HL-60/S4 treated with retinoic acid at 250 ng/mL for 4 days and 3 days (cell line): ENCODE results near the gene TMOD1.
"Not testable (repeated sequence)": the region's sequence is repeated elsewhere in the genome, so short reads cannot be mapped to it uniquely, and the experiment has no call there.

Experiments used
- in situ Hi-C: fragments of 300-500 bp; cut with MboI; formaldehyde crosslinking; loops from 2 replicates; pipeline ENCODE4 v1.7.0; 2022; ENCODE audit warnings: low sequenced_read_pairs

The TMOD1 gene

GRCh38 chr9:97563458-97564135, 62.1 kb downstream of the TMOD1 start:
- in situ Hi-C loops = no loop called here

DNA sequence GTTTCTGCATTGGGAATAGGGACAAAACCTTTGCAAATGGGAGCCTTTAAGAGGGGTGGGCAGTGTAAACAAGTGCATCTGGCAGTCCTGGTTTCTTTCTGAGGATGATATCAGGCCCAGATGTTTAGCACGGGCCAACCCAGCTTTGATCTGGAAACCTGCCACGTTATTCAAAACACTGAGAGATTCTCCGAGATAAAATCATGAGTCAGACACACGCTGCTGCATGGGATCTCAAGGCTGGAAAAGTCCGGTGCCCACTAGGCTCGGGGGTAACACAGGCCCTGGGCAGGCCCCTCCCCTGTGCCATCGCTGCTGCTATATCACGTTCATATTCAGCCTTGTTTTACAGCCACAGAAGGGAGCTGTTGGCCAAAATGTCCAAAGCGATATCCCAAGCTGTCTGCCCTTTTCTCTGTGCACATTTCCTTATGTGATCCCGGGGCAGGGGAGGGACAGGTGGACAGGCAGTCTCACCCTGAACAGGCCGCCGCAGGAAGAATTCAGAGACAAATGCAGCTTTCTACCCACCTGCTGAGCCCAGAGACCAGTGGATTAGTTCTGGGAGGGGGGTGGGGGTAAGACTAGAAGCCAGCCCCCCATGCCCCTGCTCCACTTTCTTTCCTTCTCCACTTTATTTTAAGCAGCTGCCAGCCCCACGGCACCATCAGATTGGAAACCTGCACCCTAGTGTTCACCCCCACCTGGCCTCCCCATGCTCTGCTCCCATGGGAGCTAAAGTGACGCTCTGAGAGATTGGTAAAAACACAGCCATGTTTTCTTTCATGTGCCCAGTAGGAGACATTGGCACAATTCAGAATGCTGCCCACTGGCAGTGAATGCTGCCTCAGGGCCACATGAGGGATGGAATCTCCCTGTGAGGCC, 63.1 kb downstream of the TMOD1 start:
- in situ Hi-C loops = no loop called here

- in situ Hi-C loops = no loop called here
Observed at GRCh38 chr9:97565262-97565661, 63.8 kb downstream of the TMOD1 start.

DNA sequence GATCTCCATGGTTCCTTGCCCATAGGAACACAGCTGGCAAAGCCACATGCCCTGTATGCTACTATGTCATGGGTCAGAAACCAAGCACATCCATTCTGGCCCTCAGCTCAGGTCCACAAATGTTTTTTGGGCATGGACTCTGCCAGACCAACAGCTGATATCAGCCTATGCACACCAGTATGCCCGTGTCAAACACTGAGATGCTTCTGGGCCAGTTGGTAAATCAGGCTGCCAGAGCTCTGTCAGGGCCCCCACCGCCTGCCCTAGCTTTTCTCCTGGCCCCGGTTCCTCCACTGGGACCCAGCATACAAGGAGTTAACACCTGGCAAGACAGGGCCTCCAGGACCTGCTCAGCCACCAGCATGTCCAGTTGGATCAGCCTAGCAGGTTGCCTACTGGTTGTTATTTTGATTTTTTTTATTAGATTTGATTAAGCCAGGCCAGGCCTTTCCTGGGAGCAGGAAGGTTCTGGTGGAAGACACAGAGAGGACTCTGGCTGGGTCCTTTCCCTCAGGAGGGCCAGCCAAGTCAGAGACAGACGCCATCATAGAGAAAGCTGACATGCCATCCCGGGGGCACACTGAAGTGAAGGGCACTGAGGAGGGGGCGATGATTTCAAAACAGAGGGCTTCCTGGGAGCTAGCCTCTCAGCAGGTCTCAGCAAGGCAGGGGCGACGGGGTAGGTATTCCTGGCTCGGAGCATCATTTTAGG, 65.9 kb downstream of the TMOD1 start:
- in situ Hi-C loops = no loop called here

GRCh38 chr9:97567894-97568202, 66.4 kb downstream of the TMOD1 start:
- in situ Hi-C loops = no loop called here

DNA sequence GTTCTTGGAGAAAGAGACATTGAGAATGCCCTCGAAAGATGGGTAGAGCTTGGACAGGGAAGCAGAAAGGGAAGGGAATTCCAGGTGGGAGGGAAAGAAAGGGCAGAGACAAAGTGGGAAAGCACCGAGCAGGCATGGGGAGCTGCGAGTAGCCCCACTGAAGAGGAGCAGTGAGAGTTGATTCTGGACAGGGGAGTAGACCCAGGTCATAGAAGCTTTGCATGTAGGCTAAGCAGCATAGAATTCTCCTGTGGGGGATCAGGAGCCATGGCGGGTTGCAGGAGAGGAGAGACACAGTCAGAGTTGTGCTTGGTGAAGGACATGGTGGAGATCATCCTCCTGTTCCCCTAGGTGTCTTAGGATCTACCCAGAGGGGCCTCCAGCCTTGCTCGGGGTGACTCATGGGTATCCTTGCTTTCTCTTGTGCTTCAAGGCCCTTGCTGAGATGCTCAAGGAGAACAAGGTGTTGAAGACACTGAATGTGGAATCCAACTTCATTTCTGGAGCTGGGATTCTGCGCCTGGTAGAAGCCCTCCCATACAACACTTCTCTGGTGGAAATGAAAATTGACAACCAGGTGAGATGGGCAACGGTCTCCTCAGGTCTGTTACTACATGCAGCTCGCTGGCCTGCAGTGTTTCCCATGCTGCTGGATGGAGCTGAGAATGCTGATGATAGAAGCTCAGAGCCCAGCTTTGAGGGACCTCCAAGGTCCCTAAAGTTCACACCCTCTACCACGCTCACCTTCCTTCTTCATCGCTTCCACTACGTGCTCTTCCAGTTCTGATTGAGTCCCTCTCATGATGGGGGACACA, 67.2 kb downstream of the TMOD1 start:
- in situ Hi-C loops = no loop called here

GRCh38 chr9:97570899-97571298, 69.4 kb downstream of the TMOD1 start:
- in situ Hi-C loops = no loop called here

DNA sequence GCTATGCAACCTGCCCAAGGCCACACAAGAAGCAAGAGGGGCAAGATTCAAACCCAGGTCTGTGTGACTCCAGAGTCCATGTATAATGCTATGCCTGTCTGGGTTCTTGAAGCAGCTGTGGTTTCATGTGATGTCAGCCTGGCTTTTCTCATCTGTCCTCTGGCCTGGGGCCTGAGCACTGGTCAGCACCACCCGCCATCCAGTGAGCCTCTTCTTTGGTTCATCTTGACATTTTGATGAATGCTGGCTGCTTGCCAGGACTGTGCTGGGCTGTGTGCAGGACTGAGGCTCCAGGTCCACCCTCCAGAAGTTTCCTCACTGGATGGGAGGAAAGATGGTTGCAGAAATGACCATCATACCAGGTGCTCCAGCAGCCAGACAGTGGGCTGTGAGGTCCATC, 70.2 kb downstream of the TMOD1 start:
- in situ Hi-C loops = no loop called here

- in situ Hi-C loops = no loop called here
Observed at GRCh38 chr9:97572196-97572891, 70.9 kb downstream of the TMOD1 start.

DNA sequence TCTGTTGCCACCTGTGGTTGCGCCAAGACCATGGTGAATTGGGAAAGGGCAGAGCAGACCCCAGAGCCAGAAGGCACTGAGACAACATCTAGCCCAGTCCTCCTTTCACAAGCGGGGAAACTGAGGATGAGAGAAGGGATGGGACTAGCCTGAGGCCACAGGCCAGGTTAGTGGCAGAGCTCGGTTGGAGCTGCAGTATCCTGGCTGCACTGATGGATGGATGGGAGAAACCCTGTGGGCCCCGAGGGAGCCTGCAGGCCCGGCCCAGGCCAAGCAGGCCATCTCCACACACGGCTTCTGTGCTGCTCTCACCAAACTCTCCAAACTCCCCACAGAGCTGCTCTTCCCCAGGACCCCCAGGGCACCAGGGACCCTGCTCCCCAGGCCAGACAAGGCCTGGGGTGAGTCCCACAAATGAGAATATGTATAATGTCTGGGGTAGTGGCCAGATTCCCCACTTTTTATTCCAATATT, 71.5 kb downstream of the TMOD1 start:
- in situ Hi-C loops = no loop called here

- in situ Hi-C loops = no loop called here
Observed at GRCh38 chr9:97573482-97574073, 72.1 kb downstream of the TMOD1 start.

DNA sequence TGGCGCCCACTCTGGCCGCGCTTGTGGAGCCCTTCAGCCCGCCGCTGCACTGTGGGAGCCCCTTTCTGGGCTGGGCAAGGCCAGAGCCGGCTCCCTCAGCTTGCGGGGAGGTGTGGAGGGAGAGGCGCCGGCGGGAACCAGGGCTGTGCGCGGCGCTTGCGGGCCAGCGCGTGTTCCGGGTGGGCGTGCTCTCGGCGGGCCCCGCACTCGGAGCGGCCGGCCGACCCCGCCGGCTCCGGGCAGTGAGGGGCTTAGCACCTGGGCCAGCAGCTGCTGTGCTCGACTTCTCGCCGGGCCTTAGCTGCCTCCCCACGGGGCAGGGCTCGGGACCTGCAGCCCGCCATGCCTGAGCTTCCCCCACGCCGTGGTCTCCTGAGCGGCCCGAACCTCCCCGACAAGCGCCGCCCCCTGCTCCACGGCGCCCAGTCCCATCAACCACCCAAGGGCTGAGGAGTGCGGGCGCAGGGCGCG, 72.7 kb downstream of the TMOD1 start:
- in situ Hi-C loops = not testable (repeated sequence)

DNA sequence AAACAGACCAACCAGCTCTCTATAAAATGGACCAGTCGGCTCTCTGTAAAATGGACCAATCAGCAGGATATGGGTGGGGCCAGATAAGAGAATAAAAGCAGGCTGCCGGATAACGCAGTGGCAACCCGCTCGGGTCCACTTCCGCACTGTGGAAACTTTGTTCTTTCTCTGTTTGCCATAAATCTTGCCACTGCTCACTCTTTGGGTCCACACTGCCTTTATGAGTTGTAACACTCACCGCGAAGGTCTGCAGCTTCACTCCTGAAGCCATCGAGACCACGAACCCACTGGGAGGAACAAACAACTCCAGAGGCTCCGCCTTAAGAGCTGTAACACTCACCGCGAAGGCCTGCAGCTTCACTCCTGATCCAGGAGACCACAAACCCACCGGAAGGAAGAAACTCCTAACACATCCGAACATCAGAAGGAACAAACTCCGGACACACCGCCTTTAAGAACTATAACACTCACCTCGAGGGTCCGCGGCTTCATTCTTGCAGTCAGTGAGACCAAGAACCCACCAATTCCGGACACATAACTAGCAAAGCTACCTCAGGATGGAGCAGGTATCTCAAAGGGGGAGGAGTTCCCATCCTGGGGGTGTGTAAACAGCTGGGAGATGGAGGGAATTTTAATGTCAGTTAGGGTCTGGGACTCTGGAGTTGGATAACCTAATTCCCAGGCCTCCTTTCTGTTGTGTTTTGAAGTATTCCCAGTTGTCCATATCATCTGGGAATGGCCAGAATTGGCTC, 73.6 kb downstream of the TMOD1 start:
- in situ Hi-C loops = not testable (repeated sequence)

DNA sequence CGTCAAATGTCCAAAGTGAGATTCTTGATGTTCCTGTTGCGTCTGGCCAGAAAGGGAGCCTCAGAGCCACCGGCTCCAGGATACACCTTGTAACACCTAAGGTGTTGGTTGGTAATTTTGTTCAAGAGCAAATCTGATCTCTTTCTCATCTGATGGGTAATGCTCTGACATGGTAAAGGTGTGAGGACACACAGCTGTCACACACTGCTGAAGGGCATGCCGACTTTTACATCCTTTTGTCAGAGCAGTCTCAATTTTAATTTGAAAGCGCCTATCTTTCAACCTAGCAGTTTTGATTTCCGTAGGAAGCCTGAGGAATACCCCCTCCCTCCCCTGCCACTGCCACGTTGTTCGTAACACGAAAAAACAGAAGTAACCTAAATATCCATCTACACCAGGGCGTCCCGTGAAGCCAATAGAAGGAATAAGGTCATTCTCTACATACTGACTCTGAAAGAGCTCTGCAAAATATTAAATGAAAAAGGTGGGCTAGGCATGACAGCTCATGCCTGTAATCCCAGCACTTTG, 74.3 kb downstream of the TMOD1 start:
- in situ Hi-C loops = no loop called here

DNA sequence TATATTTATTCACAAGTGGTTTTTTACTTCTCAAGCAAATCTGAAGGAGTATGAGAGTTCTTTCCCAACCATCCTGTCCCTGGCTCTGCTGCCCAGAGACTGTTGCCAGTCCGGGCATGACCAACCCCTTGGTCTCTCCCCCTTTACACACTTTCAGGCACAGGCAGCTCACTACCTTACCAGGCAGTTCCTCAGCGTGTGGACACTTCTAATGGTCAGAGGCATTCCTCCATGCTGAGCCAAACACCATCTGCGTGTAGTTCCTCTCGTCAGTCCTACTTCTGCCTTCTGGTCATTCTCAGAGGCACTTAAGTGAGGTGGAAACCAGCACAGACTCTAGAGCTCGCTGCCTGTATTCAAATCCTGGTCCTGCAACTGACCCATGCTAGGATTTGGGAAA, 75.6 kb downstream of the TMOD1 start:
- in situ Hi-C loops = no loop called here

DNA sequence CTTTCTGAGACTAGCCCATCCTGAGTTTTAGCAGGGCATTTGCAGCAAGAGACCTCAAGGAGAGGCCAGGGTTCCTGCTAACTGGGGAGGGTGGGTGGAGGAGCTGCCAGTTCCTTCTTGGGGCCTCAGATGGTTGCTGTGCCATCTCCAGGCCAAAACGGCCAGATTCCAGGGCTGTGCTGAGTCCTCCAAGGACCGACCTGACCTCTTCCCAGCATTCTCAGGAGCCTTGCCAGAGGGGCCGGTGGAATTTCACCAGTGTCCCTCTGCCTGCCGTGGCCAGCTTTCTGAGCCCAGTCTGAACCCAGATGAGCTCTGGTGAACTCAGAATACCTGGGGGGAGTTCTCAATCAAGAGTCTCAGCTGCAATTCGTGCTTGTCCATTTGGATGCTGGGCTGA, 77.4 kb downstream of the TMOD1 start:
- in situ Hi-C loops = no loop called here

- in situ Hi-C loops = no loop called here
Observed at GRCh38 chr9:97579914-97580313, 78.4 kb downstream of the TMOD1 start.

GRCh38 chr9:97581590-97581989, 80.1 kb downstream of the TMOD1 start:
- in situ Hi-C loops = not testable (repeated sequence)

- in situ Hi-C loops = not testable (repeated sequence)
Observed at GRCh38 chr9:97584778-97585177, 83.3 kb downstream of the TMOD1 start.
